ENCODE measurements around the gene TIGD2.

TIGD2 gene

DNA sequence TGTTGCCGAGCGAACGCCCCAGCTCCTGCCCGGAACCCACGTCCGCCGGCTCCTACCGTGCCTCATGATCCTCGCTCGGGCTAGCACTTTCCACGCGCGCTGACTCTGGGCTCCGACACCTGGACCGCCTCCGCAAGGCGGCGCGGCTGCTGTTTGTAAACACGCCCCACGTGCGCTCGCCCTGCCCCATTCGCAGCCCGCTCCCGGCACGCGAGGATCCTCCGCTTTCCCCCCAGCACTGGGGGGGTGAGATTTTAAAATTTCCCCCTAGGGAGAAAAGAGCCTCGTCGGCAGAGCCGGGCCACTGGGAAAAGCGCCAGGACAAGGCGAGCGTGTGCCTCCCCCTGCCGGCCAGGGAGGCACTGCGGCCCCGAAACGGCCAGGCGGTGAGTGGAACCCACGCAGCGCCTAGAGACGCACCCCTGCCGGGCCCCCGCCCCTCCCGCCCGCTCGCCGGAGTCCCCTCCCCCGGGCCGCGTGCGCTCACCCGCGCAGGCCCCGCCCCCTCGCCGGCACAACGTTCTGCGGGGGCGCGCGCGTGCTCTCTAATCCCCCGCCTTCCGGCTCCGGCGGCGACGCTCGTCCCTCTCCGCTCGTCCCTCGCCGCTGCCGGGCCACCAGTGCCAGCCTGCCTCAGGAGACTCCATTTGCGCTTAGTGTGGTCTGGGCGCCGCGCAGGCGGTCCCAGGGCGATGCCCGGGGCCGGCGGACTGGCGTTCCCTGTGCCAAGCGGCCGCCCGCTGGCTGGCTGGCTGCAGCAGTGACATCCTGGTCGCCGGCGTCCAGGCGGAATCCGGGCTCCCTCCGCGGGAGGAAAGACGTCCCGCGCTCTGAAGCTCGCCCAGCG lies at the start of gene TIGD2:
Gene TIGD2, plus strand, starts transcription at position 548 of the 847 bp plus-strand sequence. CDS start 1,442 bp downstream, outside the sequence.
- DNase-seq = peak; percentile 88 to 89

DNA sequence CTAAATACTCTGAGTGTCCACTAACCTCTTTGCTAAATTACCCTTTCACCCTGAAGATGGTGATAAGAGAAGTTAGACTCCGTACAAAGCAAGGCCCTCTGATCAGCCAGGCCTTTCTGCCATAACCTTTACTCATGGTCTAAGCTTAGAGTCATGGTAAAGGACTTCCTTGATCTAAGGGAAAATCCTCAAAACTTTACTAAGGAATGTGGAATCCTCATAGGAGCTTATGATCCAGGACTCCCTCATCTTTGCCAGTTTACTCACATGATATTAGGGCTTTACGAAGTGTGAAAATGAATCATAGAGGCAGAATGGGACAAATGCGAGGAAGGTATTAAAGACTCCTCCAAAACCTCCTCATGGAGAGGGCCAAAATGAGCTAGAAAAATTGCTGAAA lies 46.5 kb upstream of the TIGD2 start:
- no peak for DNase-seq

DNA sequence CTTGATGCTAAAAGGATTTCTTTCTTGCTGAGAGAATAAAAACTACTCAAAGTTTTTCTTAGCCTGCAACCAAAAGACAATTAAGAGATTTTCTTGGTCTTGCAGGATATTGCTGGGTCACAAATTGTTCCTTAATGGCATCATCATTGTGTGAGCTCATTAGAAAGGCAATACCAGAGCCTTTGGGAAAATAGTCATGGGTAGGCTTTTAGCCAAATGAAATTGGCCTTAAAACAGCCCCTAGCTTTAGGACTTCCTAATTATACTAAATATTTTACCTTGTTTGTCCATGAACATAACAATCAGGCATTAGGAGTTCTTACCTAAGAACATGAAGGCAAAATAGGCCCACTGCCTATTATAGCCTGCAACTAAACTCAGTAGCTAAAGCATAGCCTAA lies 43.9 kb upstream of the TIGD2 start:
- DNase-seq = no peak

DNA sequence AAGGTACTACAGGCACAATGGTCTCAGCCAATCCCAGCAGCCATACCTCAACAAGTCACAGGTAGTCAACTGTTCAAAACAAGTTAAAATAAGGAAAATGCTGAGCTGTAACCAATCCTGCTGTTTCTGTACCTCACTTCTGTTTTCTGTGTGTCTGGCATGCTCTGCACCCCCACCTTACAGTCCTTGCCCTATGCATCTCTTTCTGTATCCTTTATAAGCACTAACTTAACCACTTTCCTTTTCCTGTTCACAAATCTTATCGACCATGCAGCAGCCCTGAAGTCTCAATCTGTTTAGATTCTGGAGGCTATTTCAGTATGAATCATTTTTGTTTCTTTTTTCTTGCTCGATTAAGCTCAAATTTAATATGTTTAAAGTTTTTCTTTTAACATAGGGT lies 41.9 kb upstream of the TIGD2 start:
- DNase-seq = no peak

DNA sequence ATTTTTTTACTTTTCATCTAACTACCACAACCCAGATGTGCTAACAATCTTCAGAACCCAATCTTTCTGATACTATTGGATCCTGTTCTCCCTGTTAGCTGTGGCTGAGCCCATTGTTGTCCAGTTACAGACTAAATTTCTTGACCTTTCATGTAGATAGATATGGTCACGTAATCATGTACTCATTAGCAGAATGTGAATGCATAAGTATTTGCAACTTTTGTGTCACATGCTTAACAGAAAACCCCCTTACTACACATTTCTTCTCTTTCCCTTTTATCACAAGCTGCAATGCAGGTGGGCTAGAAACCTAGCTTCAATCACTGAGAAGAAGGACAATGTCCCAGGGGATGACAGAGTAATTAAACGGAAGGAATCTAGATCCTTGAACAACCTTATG lies 41.3 kb upstream of the TIGD2 start:
- no peak for DNase-seq

DNA sequence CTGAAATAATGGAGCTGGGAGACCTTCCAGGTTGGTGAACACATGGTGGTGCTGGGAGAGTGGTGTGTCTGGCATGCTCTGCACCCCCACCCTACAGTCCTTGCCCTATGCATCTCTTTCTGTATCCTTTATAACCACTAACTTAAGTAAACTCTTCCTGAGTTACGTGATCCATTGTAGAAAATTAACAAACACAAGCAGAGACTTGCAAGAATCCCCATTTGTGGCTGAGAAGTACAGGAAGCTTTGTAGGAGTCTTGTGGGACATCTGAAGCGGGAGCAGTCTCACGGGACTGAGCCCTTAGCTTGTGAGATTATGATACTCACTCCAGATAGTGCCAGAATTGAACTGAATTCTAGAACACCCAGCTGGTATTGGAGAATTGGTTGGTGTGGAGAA lies 40.0 kb upstream of the TIGD2 start:
- no peak for DNase-seq

DNA sequence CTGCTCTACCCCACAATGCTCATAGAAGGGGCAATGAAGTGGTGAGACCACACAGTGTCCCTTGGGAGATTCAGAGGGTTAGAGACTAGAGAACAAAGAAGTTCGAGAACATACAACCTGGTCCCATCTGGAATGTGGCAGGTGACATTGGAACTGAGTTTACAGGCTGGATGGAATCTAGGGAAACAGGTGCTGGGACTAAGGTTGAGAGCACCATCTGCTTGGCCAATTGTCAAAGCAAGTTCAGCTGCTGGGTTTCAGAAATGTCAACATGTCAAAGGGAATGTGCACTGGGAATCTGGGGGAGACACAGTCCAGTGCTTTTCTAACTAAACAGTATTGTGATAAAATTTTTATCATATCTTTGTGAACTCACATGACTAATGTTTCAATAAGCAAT lies 38.4 kb upstream of the TIGD2 start:
- DNase-seq = no peak

DNA sequence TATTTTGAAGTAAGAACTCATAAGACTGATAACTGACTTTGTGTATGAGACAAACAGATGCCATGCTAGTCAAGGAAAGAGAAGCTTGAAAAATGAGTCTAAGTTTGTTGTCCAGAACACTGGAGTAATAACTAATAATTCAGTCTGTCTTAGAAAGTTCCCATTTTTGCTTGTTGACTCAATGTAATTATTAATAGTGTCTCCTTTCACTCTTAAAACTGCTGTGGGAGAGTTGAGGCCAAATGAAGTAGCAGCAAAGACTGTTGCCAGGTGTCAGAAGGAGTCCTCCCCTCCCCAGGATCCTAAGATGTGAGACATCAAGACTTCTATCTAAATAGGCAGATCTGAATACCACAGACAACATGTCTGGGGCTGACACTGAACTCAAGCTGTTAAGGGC lies 33.6 kb upstream of the TIGD2 start:
- no peak for DNase-seq

DNA sequence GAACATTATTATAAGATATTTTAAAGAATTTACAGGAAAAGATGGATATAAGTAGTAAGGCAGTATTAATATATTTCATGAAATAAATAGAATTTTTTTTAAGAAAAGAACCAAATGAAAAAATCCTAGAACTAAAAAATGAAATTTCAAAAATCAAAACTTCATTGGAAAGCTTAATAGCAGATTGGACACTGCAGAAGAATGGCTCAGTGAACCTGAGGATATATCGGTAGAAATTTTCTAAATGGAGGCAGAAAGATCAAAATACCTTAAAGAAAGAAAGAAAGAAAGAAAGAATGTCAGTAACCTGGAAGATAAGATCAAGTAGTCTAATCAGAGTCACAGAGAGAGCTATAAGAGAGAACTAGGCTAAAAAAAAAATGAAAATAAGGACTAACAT lies 33.0 kb upstream of the TIGD2 start:
- DNase-seq = no peak

DNA sequence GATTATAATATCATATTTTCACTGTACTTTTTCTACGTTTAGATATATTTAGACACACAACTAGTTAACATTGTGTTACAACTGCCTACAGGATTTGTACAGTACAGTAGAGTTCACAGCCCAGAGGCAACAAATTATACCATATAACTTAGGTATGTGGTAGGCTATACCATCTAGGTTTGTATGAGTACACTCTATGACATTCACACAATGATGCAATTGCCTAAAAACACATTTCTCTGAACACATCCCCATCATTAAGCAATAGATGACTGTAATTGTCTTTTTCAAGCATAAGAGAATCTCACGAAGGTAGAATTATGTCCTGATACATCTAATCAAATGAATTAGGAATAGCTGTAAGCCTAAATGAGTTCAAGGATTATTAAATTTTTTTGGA lies 12.3 kb upstream of the TIGD2 start:
- DNase-seq = no peak

DNA sequence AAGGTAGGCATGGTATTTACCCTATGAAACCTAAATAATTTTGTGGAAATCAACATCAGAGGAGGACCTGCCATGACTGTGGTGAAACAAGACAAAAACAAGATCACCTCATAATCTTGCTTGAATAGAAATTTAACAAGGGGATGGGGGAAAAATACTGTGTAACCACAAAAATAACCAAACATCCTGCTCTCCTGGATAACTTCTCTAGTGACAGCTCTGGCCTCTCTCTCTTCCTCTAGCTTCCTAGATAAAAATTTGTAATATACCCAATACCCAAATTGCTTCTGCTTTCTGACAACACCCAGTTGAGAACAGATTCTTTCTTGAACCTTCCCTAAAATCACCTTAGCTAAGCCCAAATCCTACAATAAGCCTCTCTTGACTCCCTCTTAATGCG lies 11.9 kb upstream of the TIGD2 start:
- DNase-seq = no peak

DNA sequence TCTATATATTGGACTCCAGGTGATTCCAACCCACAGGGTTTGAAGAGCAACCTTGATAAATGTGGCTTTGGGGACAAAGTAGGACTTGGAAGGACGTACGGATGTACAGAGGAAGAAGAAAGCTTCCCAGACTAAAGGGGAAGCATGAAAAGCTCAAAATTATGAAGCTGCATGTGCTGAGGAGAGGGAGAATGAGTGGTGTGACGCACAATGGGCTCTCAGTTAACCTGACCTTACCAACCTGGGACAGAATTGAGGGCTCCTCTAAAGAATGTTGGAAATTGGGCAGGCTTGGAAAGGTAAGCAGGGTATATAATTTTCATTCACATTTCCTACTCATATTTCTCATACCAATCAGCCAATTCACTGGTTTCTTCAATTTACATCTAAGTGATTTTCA lies 10.5 kb upstream of the TIGD2 start:
- no peak for DNase-seq

DNA sequence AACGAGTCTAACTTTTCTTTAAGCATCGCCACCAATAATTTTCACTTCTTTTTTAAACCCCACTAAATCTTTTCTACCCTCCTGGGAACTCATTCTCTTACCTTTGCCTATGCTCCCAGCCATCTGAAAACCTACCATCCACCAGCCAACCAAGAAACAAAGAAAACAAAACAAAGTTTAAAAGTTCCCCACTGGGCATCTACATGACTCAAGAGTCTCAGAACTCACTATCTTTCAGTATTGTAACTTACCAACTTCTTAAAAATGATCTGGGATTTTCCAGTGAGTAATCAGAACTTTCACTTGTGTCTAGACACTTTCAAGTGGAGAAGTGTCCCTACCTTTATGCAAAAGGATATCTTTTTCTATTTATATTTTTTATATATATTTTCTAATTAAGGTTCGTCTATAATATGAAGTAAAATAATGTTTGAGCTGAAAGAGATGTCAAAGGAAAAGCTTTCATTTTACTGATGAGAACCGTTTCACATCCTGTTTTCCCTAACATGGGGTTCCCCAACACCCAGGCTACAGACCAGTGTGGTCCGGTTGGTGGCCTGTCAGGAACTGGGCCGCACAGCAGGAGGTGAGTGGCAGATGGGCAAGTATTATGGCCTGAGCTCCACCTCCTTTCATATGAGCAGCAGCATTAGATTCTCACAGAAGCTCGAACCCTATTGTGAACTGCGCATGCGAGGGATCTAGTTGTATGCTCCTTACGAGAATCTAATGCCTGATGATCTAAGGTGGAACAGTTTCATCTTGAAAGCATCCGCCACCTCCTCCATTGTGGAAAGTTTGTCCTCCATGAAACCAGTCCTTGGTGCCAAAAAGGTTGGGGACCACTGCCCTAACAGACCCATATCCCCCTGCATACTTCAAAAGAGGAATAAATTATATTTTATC lies 9.8 kb upstream of the TIGD2 start:
- peak in 1 of 2 donors; percentile 25 for DNase-seq

DNA sequence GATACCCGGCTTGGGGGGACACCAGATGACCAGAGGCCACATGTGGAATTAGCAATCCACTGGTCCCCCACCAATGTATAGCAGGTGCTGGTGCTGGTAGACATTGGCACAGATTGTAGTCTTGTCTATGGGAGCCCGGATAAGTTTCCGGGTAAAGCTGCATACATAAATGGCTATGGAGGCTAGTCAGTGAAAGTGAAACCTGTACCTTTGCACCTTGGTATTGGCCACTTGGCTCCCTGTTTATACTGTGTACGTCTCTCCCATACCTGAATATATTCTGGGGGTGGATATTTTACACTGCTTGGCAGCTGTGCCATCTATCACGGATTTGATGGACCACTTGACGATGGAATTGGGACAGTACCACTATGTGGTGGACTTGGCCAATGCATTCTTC lies 5.6 kb upstream of the TIGD2 start:
- no peak for DNase-seq

DNA sequence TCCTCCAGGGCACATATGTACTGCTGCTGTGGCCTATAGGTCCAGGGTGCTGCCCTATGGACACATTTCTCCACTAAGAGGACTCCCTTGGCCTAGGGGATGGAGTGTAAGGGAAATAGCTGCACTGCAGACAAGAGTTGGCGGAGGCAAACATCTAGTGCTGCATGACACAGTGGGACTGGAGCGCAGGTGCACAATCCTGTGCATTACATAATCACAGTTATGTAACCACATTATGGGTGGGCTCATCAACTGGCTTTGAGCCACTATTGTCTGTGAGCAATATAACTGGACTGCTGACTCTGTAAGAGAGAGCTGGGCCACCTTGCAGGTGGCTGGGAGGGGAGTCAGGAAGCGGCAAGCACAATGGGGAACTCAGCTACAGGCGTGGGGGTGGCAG lies 3.2 kb upstream of the TIGD2 start:
- no peak for DNase-seq

DNA sequence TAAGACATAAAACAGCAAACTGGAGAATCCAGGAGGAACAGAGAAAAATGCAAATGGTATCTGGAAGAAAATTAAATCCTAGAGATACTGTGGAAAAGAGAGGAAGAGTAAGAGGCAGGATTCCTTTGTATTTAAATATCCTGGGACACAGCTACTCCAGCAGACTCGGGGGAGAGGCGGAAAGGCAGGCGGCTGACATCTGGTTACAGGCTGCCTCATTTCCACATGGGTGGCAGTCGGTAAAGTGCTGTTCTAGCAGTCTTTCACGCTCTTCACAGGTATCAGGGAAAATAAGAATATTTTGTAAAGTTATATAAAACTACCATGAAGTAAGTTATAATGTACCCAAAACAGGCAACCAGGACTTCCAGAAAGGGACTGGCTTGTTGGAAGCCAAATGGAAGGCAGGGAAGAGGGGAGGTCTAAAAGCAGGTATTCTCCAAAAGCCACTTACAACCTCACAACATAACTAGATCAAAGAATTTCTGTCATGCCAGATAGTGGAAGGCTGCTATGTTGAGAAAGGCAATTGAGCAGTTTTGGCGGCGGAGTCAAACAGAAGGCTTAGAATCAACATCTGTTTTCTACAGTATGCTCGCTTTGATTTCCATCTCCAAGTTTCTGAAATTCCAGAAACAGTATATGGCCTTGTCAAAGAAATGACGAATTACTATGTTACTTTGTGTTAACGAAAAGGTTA lies 1.3 kb upstream of the TIGD2 start:
- DNase-seq = no peak

DNA sequence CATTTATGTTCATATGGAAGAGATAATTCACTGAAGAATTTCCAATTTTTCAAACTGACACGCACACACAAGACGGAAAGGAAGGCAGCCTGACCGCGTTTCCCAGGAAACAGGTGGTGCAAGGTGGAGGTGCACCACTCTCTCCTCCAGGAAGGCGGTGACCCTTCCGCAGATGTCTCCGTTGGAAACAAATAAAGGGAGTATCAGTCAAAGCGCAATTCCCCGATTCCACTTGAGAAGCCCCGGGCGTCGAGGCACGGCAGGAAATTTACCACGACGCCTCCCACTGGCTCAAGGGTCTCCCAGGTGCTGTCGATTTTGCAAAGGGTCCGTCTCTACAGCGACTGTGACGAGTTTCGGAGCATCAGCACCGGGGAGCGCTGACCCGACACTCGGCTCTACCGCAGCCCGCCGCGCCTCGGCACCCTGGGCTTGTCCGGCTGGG lies 770 bp upstream of the TIGD2 start:
- no peak for DNase-seq

DNA sequence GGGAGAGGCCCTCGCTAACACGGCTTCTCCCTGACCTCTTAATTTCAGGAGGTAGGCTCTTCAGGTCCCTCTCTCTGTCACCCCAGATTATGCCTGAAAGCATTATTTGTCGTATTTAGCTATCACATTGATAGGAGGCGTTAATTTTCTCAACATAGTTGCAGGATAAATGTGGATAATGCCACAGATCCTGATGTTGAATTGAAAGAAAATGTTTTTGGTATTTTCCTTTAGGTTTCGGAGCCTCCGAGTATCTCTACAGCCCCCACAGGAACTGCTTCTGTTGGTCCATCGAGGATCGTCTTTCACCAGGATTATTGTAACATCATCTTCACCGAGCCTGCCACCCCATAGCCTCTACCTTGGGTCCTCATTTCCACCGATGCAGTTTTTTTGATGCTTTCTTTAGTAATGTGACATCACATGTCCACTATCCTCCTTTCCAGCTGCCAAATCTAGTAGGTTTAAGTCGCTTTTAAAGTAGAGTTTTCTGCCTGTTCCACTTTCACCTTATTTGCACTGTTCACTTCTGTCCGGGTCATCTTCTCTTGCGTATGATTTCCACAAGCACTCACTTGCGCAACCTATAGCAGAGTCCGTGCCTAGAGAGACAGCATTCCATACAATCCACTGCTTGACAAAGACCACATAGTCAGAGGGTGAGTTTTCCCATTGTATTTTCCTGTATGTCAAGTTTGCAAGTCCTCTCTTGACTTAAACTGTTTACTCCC lies 665 bp downstream of the TIGD2 start:
- DNase-seq = no peak

DNA sequence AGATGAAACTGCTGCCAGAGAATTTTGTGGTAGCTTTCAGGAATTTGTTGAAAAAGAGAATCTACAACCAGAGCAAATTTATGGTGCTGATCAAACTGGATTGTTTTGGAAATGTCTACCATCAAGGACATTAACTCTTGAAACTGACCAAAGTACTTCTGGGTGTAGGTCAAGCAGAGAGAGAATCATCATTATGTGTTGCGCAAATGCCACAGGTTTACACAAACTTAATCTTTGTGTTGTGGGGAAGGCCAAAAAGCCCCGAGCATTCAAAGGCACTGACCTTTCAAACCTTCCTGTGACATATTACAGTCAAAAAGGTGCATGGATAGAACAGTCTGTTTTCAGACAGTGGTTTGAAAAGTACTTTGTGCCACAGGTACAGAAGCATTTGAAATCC lies 2.1 kb downstream of the TIGD2 start:
- DNase-seq = no peak

DNA sequence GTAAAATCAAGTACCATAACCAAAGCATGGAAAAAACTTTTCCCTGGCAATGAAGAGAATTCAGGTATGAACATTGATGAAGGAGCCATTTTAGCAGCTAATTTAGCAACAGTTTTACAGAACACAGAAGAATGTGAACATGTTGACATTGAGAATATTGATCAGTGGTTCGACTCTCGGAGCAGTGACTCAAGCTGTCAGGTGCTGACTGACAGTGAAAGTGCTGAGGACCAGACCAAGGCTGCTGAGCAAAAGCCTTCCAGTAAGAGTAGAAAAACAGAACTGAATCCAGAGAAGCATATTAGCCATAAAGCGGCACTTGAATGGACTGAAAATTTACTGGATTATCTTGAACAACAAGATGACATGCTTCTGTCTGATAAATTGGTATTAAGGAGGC lies 2.8 kb downstream of the TIGD2 start:
- DNase-seq = no peak

DNA sequence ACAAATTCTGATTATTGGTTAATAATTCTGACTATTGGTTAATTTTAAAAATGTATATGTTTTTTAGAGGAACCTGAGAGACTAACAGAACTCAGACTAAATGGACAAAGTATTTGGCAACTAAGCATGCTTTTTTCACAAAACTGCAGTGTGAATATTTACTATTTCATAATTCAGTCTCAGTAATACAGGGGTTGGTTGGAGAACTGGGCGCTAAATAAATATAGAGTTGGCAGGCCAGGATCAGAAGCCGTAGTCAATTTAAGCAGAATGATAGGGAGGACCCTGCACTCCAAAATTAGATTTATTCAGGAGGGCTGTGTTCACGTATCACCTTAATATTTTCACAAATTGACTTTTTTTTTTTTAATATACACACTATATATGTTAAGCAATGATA lies 5.8 kb downstream of the TIGD2 start:
- DNase-seq = no peak

DNA sequence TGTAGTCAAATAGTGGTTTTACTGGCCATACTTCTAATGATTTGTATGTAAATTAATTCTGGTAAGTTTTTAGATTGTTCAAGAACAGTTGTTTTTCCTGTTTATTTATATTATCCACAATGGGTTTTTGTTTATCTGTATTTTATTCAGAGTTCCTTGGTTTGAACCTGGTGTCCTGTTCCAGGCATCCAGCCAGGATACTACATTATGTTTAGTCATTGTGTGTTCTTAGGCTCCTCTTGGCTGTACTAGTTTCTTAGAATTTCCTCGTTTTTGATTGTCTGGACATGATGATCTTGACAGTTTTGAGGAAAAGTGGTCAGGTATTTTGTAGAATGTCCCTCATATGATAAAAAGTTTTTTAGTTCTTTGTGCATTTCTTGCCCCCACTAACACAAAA lies 7.8 kb downstream of the TIGD2 start:
- DNase-seq = no peak

DNA sequence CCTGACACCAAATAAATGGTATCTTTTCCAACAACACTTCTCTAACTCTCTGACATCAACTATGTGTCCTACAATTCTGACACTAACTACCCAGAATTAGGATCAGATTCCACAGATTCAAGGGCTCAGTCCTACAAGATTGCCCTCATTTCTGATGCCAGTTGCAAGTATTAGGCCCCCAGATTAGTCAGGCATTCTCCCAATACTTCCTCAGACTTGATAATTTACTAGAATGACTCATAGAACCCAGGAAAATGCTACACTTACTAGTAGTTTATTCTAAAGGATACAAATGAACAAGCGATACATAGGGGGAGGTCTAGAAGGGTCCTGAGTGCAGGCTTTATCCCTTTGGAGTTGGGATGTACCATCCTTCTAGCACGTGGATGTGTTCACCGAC lies 8.5 kb downstream of the TIGD2 start:
- DNase-seq = no peak
